ENCODE data around the gene SPOCD1.

SPOCD1 gene

GRCh38 chr1:31754397-31754796, 61.4 kb downstream of the SPOCD1 start:
- DNase-seq, result no peak

- DNase-seq, result no peak
Measured at GRCh38 chr1:31753707-31754349, 62.0 kb downstream of the SPOCD1 start.

- no peak for DNase-seq
Measured at GRCh38 chr1:31752952-31753475, 62.8 kb downstream of the SPOCD1 start.

- no peak for DNase-seq
Measured at GRCh38 chr1:31752258-31752657, 63.6 kb downstream of the SPOCD1 start.

GRCh38 chr1:31751822-31752241, 64.0 kb downstream of the SPOCD1 start:
- DNase-seq, result no peak

- peak; percentile 32 for DNase-seq
Measured at GRCh38 chr1:31750858-31751510, 64.8 kb downstream of the SPOCD1 start.

- no peak for DNase-seq
Measured at GRCh38 chr1:31749785-31750735, 65.8 kb downstream of the SPOCD1 start.

- DNase-seq, result no peak
Measured at GRCh38 chr1:31748365-31748764, 67.5 kb downstream of the SPOCD1 start.

GRCh38 chr1:31747304-31747703, 68.5 kb downstream of the SPOCD1 start:
- DNase-seq, result no peak

GRCh38 chr1:31746687-31747086, 69.1 kb downstream of the SPOCD1 start:
- no peak for DNase-seq

GRCh38 chr1:31745946-31746670, 69.7 kb downstream of the SPOCD1 start:
- DNase-seq, result no peak

- peak; percentile 85 for DNase-seq
Measured at GRCh38 chr1:31745096-31745945, 70.5 kb downstream of the SPOCD1 start.

- DNase-seq, result no peak
Measured at GRCh38 chr1:31744165-31744888, 71.5 kb downstream of the SPOCD1 start.

- DNase-seq, result no peak
Measured at GRCh38 chr1:31742462-31743212, 73.2 kb downstream of the SPOCD1 start.
